H9 (cell line): Measurements from ENCODE around the gene TCEA3. TPM values are rescaled to one million over a fixed set of nuclear protein-coding genes. Genes with fewer than 3 reads are reported as not detected.

Experiments used
- DNase-seq: peaks from one replicate; pipeline ENCODE4 v3.0.0-alpha.2; 2017
- H2AFZ ChIP-seq: one replicate; pipeline ENCODE4 v1.6.1; 2013; ENCODE audit warnings: mild to moderate bottlenecking, low read length, control low read depth, moderate library complexity
- H2AK5ac ChIP-seq: 2 replicates; pipeline ENCODE4 v1.6.1; 2013; ENCODE audit warnings: low read length, control low read depth, mixed read lengths; ENCODE audit not compliant: insufficient read length
- H2BK120ac ChIP-seq: one replicate; pipeline ENCODE4 v1.6.1; 2013; ENCODE audit warnings: low read depth, mild to moderate bottlenecking, low read length, control low read depth, inconsistent platforms; ENCODE audit not compliant: poor library complexity, severe bottlenecking
- H2BK12ac ChIP-seq: 2 replicates; pipeline ENCODE4 v1.6.1; 2013; ENCODE audit warnings: low read length, control low read depth, mixed read lengths, low read depth; ENCODE audit not compliant: insufficient read length
- H2BK15ac ChIP-seq: 2 replicates; pipeline ENCODE4 v1.6.1; 2013; ENCODE audit warnings: low read depth, low read length, control low read depth
- H2BK20ac ChIP-seq: one replicate; pipeline ENCODE4 v1.6.1; 2013; ENCODE audit warnings: low read depth, mild to moderate bottlenecking, low read length, control low read depth, inconsistent platforms; ENCODE audit not compliant: poor library complexity, severe bottlenecking
- H2BK5ac ChIP-seq: 2 replicates; pipeline ENCODE4 v1.6.1; 2013; ENCODE audit warnings: low read length, control low read depth, mixed read lengths; ENCODE audit not compliant: insufficient read length
- H3K14ac ChIP-seq: 2 replicates; pipeline ENCODE4 v1.6.1; 2013; ENCODE audit warnings: low read length, control low read depth; ENCODE audit not compliant: insufficient read depth
- H3K18ac ChIP-seq: 2 replicates; pipeline ENCODE4 v1.6.1; 2013; ENCODE audit warnings: low read depth, mild to moderate bottlenecking, mixed read lengths, low read length, control low read depth; ENCODE audit not compliant: insufficient read length
- H3K23ac ChIP-seq: 2 replicates; pipeline ENCODE4 v1.6.1; 2013; ENCODE audit warnings: low read length, control low read depth, mixed read lengths, low read depth; ENCODE audit not compliant: insufficient read length
- H3K23me2 ChIP-seq: 2 replicates; pipeline ENCODE4 v1.6.1; 2013; ENCODE audit warnings: low read depth, mild to moderate bottlenecking, mixed read lengths, low read length, control low read depth; ENCODE audit not compliant: insufficient read length, poor library complexity, severe bottlenecking
- H3K27ac ChIP-seq: 2 replicates; pipeline ENCODE4 v1.5.1; 2013; ENCODE audit warnings: low read length, control low read depth, mixed read lengths, low read depth; ENCODE audit not compliant: insufficient read length
- H3K27me3 ChIP-seq: 2 replicates; pipeline ENCODE4 v1.6.1; 2013; ENCODE audit warnings: low read length, control low read depth, inconsistent platforms; ENCODE audit not compliant: insufficient read depth
- H3K4ac ChIP-seq: 2 replicates; pipeline ENCODE4 v1.6.1; 2013; ENCODE audit warnings: low read depth, mild to moderate bottlenecking, control low read depth, inconsistent platforms, low read length, moderate library complexity
- H3K4me1 ChIP-seq: 2 replicates; pipeline ENCODE4 v1.6.1; 2013; ENCODE audit warnings: low read length, control low read depth, inconsistent platforms; ENCODE audit not compliant: insufficient read depth
- H3K4me2 ChIP-seq: 2 replicates; pipeline ENCODE4 v1.6.1; 2013; ENCODE audit warnings: low read length, control low read depth, mixed read lengths; ENCODE audit not compliant: insufficient read length, insufficient read depth
- H3K56ac ChIP-seq: 2 replicates; pipeline ENCODE4 v1.6.1; 2013; ENCODE audit warnings: low read depth, mild to moderate bottlenecking, mixed read lengths, low read length, control low read depth; ENCODE audit not compliant: insufficient read length
- H3K79me1 ChIP-seq: 2 replicates; pipeline ENCODE4 v1.6.1; 2013; ENCODE audit warnings: low read depth, mild to moderate bottlenecking, moderate library complexity, low read length, control low read depth, inconsistent platforms; ENCODE audit not compliant: insufficient read depth, poor library complexity, severe bottlenecking
- H3K79me2 ChIP-seq: 2 replicates; pipeline ENCODE4 v1.6.1; 2013; ENCODE audit warnings: low read length, control low read depth, inconsistent platforms; ENCODE audit not compliant: insufficient read depth
- H3K9ac ChIP-seq: 2 replicates; pipeline ENCODE4 v1.6.1; 2013; ENCODE audit warnings: low read length, control low read depth, mixed read lengths; ENCODE audit not compliant: insufficient read length; ENCODE audit errors: extremely low read depth
- H3K9me3 ChIP-seq: one replicate; pipeline ENCODE4 v1.6.1; 2013; ENCODE audit warnings: low read depth, low read length, inconsistent platforms; ENCODE audit not compliant: control insufficient read depth
- H3T11ph ChIP-seq: one replicate; pipeline ENCODE4 v1.6.1; 2013; ENCODE audit warnings: mild to moderate bottlenecking, low read length, control low read depth, inconsistent platforms
- H4K20me1 ChIP-seq: one replicate; pipeline ENCODE4 v1.6.1; 2013; ENCODE audit not compliant: control insufficient read depth, insufficient read length, insufficient read depth
- H4K5ac ChIP-seq: 2 replicates; pipeline ENCODE4 v1.6.1; 2013; ENCODE audit warnings: low read depth, mild to moderate bottlenecking, mixed read lengths, low read length, control low read depth; ENCODE audit not compliant: insufficient read length
- H4K8ac ChIP-seq: replicated peaks from 2 replicates; pipeline ENCODE4 v1.6.1; 2013; ENCODE audit warnings: low read length, control low read depth, mixed read lengths, low read depth; ENCODE audit not compliant: insufficient read length
- H4K91ac ChIP-seq: 2 replicates; pipeline ENCODE4 v1.6.1; 2013; ENCODE audit warnings: low read depth, mild to moderate bottlenecking, moderate library complexity, mixed read lengths, low read length, control low read depth; ENCODE audit not compliant: insufficient read length
- H3K27ac Mint-ChIP-seq, 3 experiments: 2 replicates in 2 of 3; 3 replicates in 1 of 3; pipeline ENCODE4 v1.8.0; 2020 to 2021; ENCODE audit warnings: mixed read lengths in 3 of 3, mild to moderate bottlenecking in 1 of 3, moderate library complexity in 1 of 3
- H3K27me3 Mint-ChIP-seq: 2 replicates; pipeline ENCODE4 v1.8.0; 2021; ENCODE audit warnings: low read depth, mild to moderate bottlenecking, moderate library complexity, mixed read lengths
- H3K36me3 Mint-ChIP-seq, 3 experiments: 2 replicates in 2 of 3; 3 replicates in 1 of 3; pipeline ENCODE4 v1.8.0; 2020 to 2021; ENCODE audit warnings: low read depth in 3 of 3, mixed read lengths in 3 of 3; ENCODE audit not compliant: insufficient read depth in 1 of 3
- H3K4me1 Mint-ChIP-seq, 2 experiments: 2 replicates each; pipeline ENCODE4 v1.8.0; 2020; ENCODE audit warnings: mixed read lengths in 2 of 2
- H3K4me3 Mint-ChIP-seq, 2 experiments: 2 replicates in 1 of 2; 3 replicates in 1 of 2; pipeline ENCODE4 v1.8.0; 2020 to 2021; ENCODE audit warnings: mild to moderate bottlenecking in 2 of 2, mixed read lengths in 2 of 2, moderate library complexity in 1 of 2
- H3K9me3 Mint-ChIP-seq, 2 experiments: 2 replicates in 1 of 2; 3 replicates in 1 of 2; pipeline ENCODE4 v1.8.0; 2020; ENCODE audit warnings: mild to moderate bottlenecking in 2 of 2, mixed read lengths in 2 of 2, moderate library complexity in 1 of 2
- WGBS: extraction: QIAGEN DNeasy Blood & Tissue Kit; methylation state at CpG from one replicate; pipeline ENCODE4 v1.1.7; 2013; ENCODE audit warnings: missing lambda C conversion rate, low lambda C conversion rate, mixed read lengths; ENCODE audit not compliant: insufficient read length; ENCODE audit errors: extremely low coverage; 5-methylcytosine and 5-hydroxymethylcytosine counted together
- total RNA-seq: library from RNA; stranded (reverse); gene quantifications from 2 replicates; pipeline ENCODE4 v1.2.1, GENCODE V29; 2021
- TF ChIP-seq, protein P1 (sequence below): fragments of 200-600 bp; sonication (generic); conservative IDR thresholded peaks from 3 replicates; pipeline ENCODE4 v1.8.0; 2021; ENCODE audit warnings: antibody characterized with exemption, mild to moderate bottlenecking

The TCEA3 gene
- total RNA-seq, 1 experiment from 2014 or later: 0.37 TPM

DNA sequence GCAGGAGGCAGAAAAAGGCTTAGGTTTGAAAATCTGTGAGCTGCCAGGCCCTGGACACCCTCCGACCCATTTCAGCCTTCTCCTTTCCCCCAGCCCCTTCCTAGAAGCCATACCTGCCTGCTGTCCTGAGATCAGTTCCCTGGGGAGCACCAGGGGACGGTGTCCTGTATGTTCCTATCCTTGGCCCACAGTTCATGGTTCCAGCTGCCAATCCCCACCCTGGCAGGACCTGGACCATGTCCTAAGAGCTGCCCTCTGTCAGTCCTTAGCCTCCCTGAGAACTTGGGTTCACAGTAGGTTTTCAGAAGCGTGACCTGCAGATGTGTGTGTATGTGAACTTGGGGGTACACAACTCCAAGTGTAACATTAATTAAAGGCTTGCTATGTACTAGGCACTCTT lies 3.8 kb downstream of the TCEA3 start:
- Mint-ChIP-seq H3K27ac (no peak overlapping the region), H3K4me1 (peaks cover 7 to 16% of the 10 kb centered on the region in 2 experiments), H3K36me3 (peaks cover under 1% of the 10 kb centered on the region in 3 experiments; a peak in 5 of 7 replicates), H3K4me3 (no peak overlapping the region), H3K9me3 (peaks cover 1 to 3% of the 10 kb centered on the region in 2 experiments; a peak in 1 of 5 replicates), H3K27me3 (peaks cover 100% of the 10 kb centered on the region)
- no peak overlapping the region for H2BK12ac ChIP-seq
- no peak overlapping the region for H3K4ac ChIP-seq
- TF ChIP-seq, protein P1, sequence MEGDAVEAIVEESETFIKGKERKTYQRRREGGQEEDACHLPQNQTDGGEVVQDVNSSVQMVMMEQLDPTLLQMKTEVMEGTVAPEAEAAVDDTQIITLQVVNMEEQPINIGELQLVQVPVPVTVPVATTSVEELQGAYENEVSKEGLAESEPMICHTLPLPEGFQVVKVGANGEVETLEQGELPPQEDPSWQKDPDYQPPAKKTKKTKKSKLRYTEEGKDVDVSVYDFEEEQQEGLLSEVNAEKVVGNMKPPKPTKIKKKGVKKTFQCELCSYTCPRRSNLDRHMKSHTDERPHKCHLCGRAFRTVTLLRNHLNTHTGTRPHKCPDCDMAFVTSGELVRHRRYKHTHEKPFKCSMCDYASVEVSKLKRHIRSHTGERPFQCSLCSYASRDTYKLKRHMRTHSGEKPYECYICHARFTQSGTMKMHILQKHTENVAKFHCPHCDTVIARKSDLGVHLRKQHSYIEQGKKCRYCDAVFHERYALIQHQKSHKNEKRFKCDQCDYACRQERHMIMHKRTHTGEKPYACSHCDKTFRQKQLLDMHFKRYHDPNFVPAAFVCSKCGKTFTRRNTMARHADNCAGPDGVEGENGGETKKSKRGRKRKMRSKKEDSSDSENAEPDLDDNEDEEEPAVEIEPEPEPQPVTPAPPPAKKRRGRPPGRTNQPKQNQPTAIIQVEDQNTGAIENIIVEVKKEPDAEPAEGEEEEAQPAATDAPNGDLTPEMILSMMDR: no peak
- H2BK120ac ChIP-seq: no peak overlapping the region
- H3K9ac ChIP-seq: no peak overlapping the region
- no peaks in the 10 kb centered on the region for H3K9me3 ChIP-seq
- no peak for DNase-seq
- H3T11ph ChIP-seq: no peak overlapping the region
- H3K27me3 ChIP-seq: peaks cover 73% of the 10 kb centered on the region
- no CpG with 5 or more reads among the region's 3 CpGs for WGBS
- no peak overlapping the region for H3K23ac ChIP-seq
- no peaks in the 10 kb centered on the region for H4K20me1 ChIP-seq
- H3K56ac ChIP-seq: no peak overlapping the region
- H3K23me2 ChIP-seq: no peaks in the 10 kb centered on the region
- no peak overlapping the region for H2BK15ac ChIP-seq
- no peak overlapping the region for H2BK20ac ChIP-seq
- no peak overlapping the region for H4K91ac ChIP-seq
- no peak overlapping the region for H3K14ac ChIP-seq
- no peak overlapping the region for H4K8ac ChIP-seq
- H3K27ac ChIP-seq: no peak overlapping the region
- H3K4me1 ChIP-seq: no peaks in the 10 kb centered on the region
- H2AFZ ChIP-seq: no peak overlapping the region
- no peak overlapping the region for H2AK5ac ChIP-seq
- no peaks in the 10 kb centered on the region for H3K79me2 ChIP-seq
- no peak overlapping the region for H3K18ac ChIP-seq
- no peak overlapping the region for H2BK5ac ChIP-seq
- no peak overlapping the region for H4K5ac ChIP-seq
- H3K4me2 ChIP-seq: no peak overlapping the region
- H3K79me1 ChIP-seq: no peaks in the 10 kb centered on the region
